ENCODE data around the gene SOWAHA. TPM values are rescaled to one million over a fixed set of nuclear protein-coding genes. Genes with fewer than 3 reads are reported as not detected.

SOWAHA gene
- total RNA-seq, 1 donor from 2014 or later, result not detected

DNA sequence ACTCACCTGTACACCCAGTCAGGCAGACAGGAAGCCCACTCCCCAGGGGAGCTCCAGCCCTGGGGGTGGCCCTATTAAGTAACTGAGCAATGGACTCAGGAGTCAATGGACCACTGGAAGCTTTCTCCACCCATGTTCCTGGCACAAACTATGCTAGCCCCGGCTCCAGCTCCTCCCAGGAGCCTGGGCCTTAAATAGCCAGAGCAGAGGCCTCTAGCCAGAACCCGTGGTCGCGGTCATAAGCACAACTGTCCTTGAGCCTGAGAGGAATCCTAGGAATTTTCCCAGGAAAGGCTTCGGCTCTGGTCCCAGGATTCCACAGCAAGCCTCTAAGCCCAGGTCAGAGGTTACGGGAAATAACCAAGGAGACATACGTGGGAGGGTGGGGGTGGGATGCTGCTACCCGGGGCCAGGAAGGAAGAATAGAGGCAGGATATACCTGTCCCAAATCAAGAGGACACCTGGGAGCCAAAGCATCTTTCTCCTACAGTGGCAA, 41.6 kb upstream of the SOWAHA start:
- no peak for ATAC-seq (ENCODE audit: low read depth)
- ChIA-PET CTCF (no interaction called here), POLR2A (no interaction called here)
- Mint-ChIP-seq H3K27me3 (peaks cover 7% of the 10 kb centered on the region), H3K36me3 (ENCODE audit: low read depth) (no peaks in the 10 kb centered on the region), H3K9me3 (no peaks in the 10 kb centered on the region), H3K27ac (no peak overlapping the region), H3K4me1 (peaks cover 6% of the 10 kb centered on the region), H3K4me3 (no peak overlapping the region)
- intact Hi-C loops (cut with micrococcal nuclease), result no loop called here
- no peak for DNase-seq
- TF ChIP-seq, protein P1, sequence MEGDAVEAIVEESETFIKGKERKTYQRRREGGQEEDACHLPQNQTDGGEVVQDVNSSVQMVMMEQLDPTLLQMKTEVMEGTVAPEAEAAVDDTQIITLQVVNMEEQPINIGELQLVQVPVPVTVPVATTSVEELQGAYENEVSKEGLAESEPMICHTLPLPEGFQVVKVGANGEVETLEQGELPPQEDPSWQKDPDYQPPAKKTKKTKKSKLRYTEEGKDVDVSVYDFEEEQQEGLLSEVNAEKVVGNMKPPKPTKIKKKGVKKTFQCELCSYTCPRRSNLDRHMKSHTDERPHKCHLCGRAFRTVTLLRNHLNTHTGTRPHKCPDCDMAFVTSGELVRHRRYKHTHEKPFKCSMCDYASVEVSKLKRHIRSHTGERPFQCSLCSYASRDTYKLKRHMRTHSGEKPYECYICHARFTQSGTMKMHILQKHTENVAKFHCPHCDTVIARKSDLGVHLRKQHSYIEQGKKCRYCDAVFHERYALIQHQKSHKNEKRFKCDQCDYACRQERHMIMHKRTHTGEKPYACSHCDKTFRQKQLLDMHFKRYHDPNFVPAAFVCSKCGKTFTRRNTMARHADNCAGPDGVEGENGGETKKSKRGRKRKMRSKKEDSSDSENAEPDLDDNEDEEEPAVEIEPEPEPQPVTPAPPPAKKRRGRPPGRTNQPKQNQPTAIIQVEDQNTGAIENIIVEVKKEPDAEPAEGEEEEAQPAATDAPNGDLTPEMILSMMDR (IDR thresholded peaks at IDR 0.05), result no peak

DNA sequence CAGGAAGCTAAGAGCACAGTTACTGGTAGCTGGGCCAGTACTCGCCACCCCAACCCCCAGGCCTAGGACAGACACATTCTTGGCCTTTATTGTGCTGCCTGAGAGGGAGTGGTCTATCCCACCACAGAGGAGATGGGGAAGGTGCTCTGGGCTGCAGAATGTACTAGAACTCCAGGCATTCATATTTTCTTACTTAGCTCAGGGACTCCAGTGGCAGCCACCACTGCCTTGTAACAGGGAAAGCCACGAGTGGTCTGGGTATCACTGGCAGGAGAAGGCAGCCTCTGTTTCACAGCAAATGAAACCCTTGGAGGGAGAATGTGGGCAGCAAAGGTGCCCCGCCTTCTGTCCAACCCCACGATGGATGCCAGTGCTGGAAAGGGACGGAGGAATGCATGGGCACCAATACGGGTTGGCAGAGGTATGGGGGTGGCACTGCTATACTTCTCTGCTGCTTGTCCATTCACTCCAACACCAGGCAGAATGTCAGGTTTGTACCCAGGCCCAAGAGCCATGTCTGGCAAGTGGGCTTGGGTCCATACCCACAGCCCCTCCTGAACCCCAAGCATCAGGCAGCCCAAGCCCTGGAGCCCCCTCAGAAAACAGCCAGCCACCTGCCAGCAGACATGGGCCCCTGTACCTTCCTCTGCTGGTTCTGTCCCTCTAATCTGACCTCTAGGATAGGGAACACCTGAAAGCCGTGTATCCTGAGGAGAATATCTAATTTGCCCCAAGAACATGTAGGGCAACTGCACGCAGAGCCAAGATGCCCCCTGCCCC, 40.6 kb upstream of the SOWAHA start:
- Mint-ChIP-seq H3K4me1 (peaks cover 6% of the 10 kb centered on the region), H3K27ac (no peak overlapping the region), H3K4me3 (no peak overlapping the region), H3K36me3 (ENCODE audit: low read depth) (no peaks in the 10 kb centered on the region), H3K27me3 (peaks cover 7% of the 10 kb centered on the region), H3K9me3 (no peaks in the 10 kb centered on the region)
- intact Hi-C loops (cut with micrococcal nuclease), result no loop called here
- TF ChIP-seq, protein P1 (IDR thresholded peaks at IDR 0.05), result no peak
- ChIA-PET CTCF (no interaction called here), POLR2A (no interaction called here)
- DNase-seq (no peak), ATAC-seq (ENCODE audit: low read depth) (no peak)

GRCh38 chr5:132773114-132773513, 40.0 kb upstream of the SOWAHA start:
- ChIA-PET CTCF (no interaction called here), POLR2A (no interaction called here)
- intact Hi-C loops (cut with micrococcal nuclease), result no loop called here
- Mint-ChIP-seq H3K36me3 (ENCODE audit: low read depth) (no peaks in the 10 kb centered on the region), H3K27ac (no peak overlapping the region), H3K4me3 (no peak overlapping the region), H3K27me3 (peaks cover 10% of the 10 kb centered on the region), H3K9me3 (no peaks in the 10 kb centered on the region), H3K4me1 (peaks cover 11% of the 10 kb centered on the region)
- TF ChIP-seq, protein P1 (IDR thresholded peaks at IDR 0.05), result no peak
- ATAC-seq (ENCODE audit: low read depth) (no peak), DNase-seq (no peak)

DNA sequence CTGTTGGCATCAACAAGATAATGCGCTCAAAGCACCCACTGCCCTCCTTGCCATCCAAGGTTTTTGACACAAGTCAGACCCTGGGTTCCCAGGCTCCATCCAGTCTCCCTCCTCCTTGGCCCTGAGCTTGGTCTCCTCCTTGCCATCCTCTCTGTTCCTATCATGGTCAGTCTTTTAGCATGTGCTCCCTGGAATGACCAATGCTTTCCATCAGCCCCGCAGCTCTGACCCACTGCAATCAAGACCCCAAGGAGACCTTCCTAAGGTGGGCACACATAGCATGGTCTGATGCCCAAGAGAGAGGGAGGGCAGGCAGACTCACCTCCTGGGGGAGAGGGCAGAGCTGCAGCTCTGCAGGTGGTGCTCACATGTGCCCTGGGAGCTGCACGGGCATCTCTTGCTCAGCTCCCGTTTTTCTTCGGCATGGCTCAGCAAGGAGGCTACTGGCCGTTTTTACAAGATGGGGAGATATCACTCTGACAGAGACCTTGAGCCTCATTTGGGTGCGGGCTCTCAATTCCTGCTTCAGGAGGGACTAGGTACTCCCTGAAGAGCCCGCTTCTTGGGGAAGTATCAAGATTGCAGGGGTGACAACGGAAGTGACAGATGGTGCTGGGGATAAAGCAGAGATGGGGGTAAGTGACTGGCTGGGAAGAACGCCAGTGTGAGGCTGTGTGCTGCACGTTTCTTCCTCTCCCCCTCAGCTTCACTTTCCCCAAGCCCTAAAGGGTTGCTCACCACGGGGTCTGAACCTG, 39.3 kb upstream of the SOWAHA start:
- H3K9me3 Mint-ChIP-seq, result no peaks in the 10 kb centered on the region
- no peak overlapping the region for H3K4me3 Mint-ChIP-seq
- TF ChIP-seq, protein P1 (IDR thresholded peaks at IDR 0.05), result no peak
- peaks cover 15% of the 10 kb centered on the region for H3K4me1 Mint-ChIP-seq
- intact Hi-C loops (cut with micrococcal nuclease), result no loop called here
- no peaks in the 10 kb centered on the region for H3K36me3 Mint-ChIP-seq (ENCODE audit: low read depth)
- ChIA-PET CTCF (no interaction called here), POLR2A (no interaction called here)
- no peak for DNase-seq
- no peak for ATAC-seq (ENCODE audit: low read depth)
- peaks cover 16% of the 10 kb centered on the region for H3K27me3 Mint-ChIP-seq
- H3K27ac Mint-ChIP-seq, result no peak overlapping the region

DNA sequence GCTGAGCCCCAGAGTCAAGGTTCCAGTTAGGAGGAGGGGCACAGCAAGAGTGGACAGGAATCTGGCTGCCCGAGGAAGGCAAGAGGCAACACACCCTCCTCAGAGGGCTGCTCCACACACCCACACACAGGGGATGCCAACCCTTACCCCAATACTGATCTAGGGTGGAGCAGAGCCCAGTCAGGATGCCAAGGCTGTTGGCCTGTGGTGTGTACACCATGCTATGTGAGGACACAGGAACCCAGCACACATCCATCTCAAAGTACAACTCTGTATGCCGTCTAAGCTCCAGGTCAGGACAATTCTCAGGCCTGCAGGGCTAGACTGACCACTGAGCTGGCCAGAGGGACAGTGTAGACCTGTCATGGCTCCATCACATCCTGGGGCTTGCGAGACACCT, 38.7 kb upstream of the SOWAHA start:
- Mint-ChIP-seq H3K9me3 (no peaks in the 10 kb centered on the region), H3K4me1 (peaks cover 15% of the 10 kb centered on the region), H3K27me3 (peaks cover 22% of the 10 kb centered on the region), H3K27ac (no peak overlapping the region), H3K4me3 (no peak overlapping the region), H3K36me3 (ENCODE audit: low read depth) (no peaks in the 10 kb centered on the region)
- intact Hi-C loops (cut with micrococcal nuclease), result no loop called here
- TF ChIP-seq, protein P1 (IDR thresholded peaks at IDR 0.05), result no peak
- DNase-seq (no peak), ATAC-seq (ENCODE audit: low read depth) (no peak)
- ChIA-PET CTCF (no interaction called here), POLR2A (no interaction called here)
